Measurements from ENCODE around the gene TTC27.

TTC27 gene

GRCh38 chr2:32755666-32756065 lies 127.8 kb downstream of the TTC27 start:
- no peak for DNase-seq (ENCODE audit: low read depth in 2 of 2)

GRCh38 chr2:32756074-32756727 lies 128.4 kb downstream of the TTC27 start:
- DNase-seq (ENCODE audit: low read depth in 2 of 2) = no peak

GRCh38 chr2:32758232-32758631 lies 130.4 kb downstream of the TTC27 start:
- no peak for DNase-seq (ENCODE audit: low read depth in 2 of 2)

- no peak for DNase-seq (ENCODE audit: low read depth in 2 of 2)
Observed at GRCh38 chr2:32760628-32761027, 132.8 kb downstream of the TTC27 start.

GRCh38 chr2:32768387-32769174 lies 140.7 kb downstream of the TTC27 start:
- DNase-seq (ENCODE audit: low read depth in 2 of 2) = no peak

GRCh38 chr2:32770360-32770759 lies 142.5 kb downstream of the TTC27 start:
- DNase-seq (ENCODE audit: low read depth in 2 of 2) = no peak

GRCh38 chr2:32772638-32773447 lies 145.0 kb downstream of the TTC27 start:
- DNase-seq (ENCODE audit: low read depth in 2 of 2) = no peak

GRCh38 chr2:32773448-32773808 lies 145.6 kb downstream of the TTC27 start:
- no peak for DNase-seq (ENCODE audit: low read depth in 2 of 2)

GRCh38 chr2:32775954-32776353 lies 148.1 kb downstream of the TTC27 start:
- DNase-seq (ENCODE audit: low read depth in 2 of 2) = no peak

- DNase-seq (ENCODE audit: low read depth in 2 of 2) = no peak
Observed at GRCh38 chr2:32777714-32778113, 149.9 kb downstream of the TTC27 start.

- no peak for DNase-seq (ENCODE audit: low read depth in 2 of 2)
Observed at GRCh38 chr2:32780961-32781360, 153.1 kb downstream of the TTC27 start.

GRCh38 chr2:32783469-32783868 lies 155.6 kb downstream of the TTC27 start:
- DNase-seq (ENCODE audit: low read depth in 2 of 2) = no peak

GRCh38 chr2:32783933-32784332 lies 156.1 kb downstream of the TTC27 start:
- DNase-seq (ENCODE audit: low read depth in 2 of 2) = no peak

- DNase-seq (ENCODE audit: low read depth in 2 of 2) = no peak
Observed at GRCh38 chr2:32787207-32787606, 159.4 kb downstream of the TTC27 start.

- DNase-seq (ENCODE audit: low read depth in 2 of 2) = no peak
Observed at GRCh38 chr2:32788114-32788513, 160.3 kb downstream of the TTC27 start.

GRCh38 chr2:32792416-32792815 lies 164.6 kb downstream of the TTC27 start:
- DNase-seq (ENCODE audit: low read depth in 2 of 2) = no peak

GRCh38 chr2:32798829-32799228 lies 171.0 kb downstream of the TTC27 start:
- no peak for DNase-seq (ENCODE audit: low read depth in 2 of 2)

- no peak for DNase-seq (ENCODE audit: low read depth in 2 of 2)
Observed at GRCh38 chr2:32801741-32802140, 173.9 kb downstream of the TTC27 start.

GRCh38 chr2:32802877-32803276 lies 175.0 kb downstream of the TTC27 start:
- no peak for DNase-seq (ENCODE audit: low read depth in 2 of 2)

GRCh38 chr2:32804205-32804604 lies 176.4 kb downstream of the TTC27 start:
- no peak for DNase-seq (ENCODE audit: low read depth in 2 of 2)

GRCh38 chr2:32805104-32806095 lies 177.6 kb downstream of the TTC27 start:
- DNase-seq (ENCODE audit: low read depth in 2 of 2) = no peak
